AG08395 (cell line): Measurements from ENCODE around the gene PRKAA1.

Source experiments
- DNase-seq: peaks from one replicate; pipeline ENCODE4 v3.0.0; 2012; ENCODE audit warnings: mixed read lengths, low spot score

The PRKAA1 gene

GRCh38 chr5:40798012-40798800 lies at the start of gene PRKAA1:
TSS of gene PRKAA1 (minus strand) at chr5:40798374. CDS start at chr5:40798189, 185 bp downstream.
- DNase-seq, result peak; percentile 97

GRCh38 chr5:40847525-40847924 lies 49.4 kb upstream of the PRKAA1 start:
- DNase-seq, result no peak

GRCh38 chr5:40846371-40846770 lies 48.2 kb upstream of the PRKAA1 start:
- DNase-seq, result no peak

GRCh38 chr5:40844565-40844964 lies 46.4 kb upstream of the PRKAA1 start:
- no peak for DNase-seq

GRCh38 chr5:40842351-40842750 lies 44.2 kb upstream of the PRKAA1 start:
- peak; percentile 38 for DNase-seq

- no peak for DNase-seq
These were observed 43.1 kb upstream of the PRKAA1 start, which contains the start of gene CARD6 for GRCh38 chr5:40841068-40841805. TSS of gene CARD6 (plus strand) at chr5:40841367. CDS start at chr5:40841383, 16 bp downstream.

- no peak for DNase-seq
These were observed 39.9 kb upstream of the PRKAA1 start for GRCh38 chr5:40838086-40838485.

GRCh38 chr5:40834849-40835787 lies 36.9 kb upstream of the PRKAA1 start, which contains the start of gene RPL37:
TSS of gene RPL37 (minus strand) at chr5:40835222. CDS start at chr5:40835185, 37 bp downstream.
- peak; percentile 97 for DNase-seq

- no peak for DNase-seq
These were observed 36.2 kb upstream of the PRKAA1 start for GRCh38 chr5:40834391-40834848.

- no peak for DNase-seq
These were observed 35.6 kb upstream of the PRKAA1 start for GRCh38 chr5:40833712-40834229.

- DNase-seq, result no peak
These were observed 34.2 kb upstream of the PRKAA1 start for GRCh38 chr5:40832345-40832744.

GRCh38 chr5:40831346-40832210 lies 33.4 kb upstream of the PRKAA1 start:
- DNase-seq, result no peak

GRCh38 chr5:40829748-40830533 lies 31.8 kb upstream of the PRKAA1 start:
- DNase-seq, result no peak

- no peak for DNase-seq
These were observed 30.8 kb upstream of the PRKAA1 start for GRCh38 chr5:40828690-40829661.

- DNase-seq, result no peak
These were observed 30.0 kb upstream of the PRKAA1 start for GRCh38 chr5:40828021-40828631.

GRCh38 chr5:40827188-40827977 lies 29.2 kb upstream of the PRKAA1 start:
- DNase-seq, result no peak

- no peak for DNase-seq
These were observed 28.5 kb upstream of the PRKAA1 start for GRCh38 chr5:40826489-40827187.
